ENCODE results near the gene MDH2. TPM values are rescaled to one million over a fixed set of nuclear protein-coding genes. Genes with fewer than 3 reads are reported as not detected.
"Not testable (repeated sequence)": the region's sequence is repeated elsewhere in the genome, so short reads cannot be mapped to it uniquely, and the experiment has no call there.

The MDH2 gene
- total RNA-seq, 4 donors from 2014 or later = 70.8 to 119 (median 95.2) TPM

DNA sequence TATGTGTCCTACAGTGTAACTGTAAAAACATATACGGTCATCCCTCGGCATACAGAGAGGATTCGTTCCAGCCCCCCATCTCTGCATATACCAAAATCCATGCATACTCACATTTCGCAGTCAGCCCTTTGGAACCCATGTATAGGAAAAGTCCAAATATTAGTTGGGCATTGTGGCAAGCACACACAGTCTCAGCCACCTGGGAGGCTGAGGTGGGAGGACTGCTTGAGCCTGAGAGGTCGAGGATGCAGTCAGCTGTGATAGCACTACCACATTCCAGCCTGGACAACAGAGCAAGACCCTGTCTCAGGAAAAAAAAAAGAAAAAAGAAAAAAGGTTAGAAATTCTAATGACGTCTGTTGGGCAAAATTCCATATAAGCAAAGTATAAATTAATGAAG lies 29.1 kb downstream of the MDH2 start:
- no peak overlapping the region for H3K4me3 ChIP-seq (replicated peaks in 1 of 3)
- H3K27me3 ChIP-seq = no peaks in the 10 kb centered on the region
- H3K4me1 ChIP-seq = peaks cover 0 to 2% of the 10 kb centered on the region in 2 donors
- no peaks in the 10 kb centered on the region for H3K36me3 ChIP-seq
- no peaks in the 10 kb centered on the region for H3K9me3 ChIP-seq
- WGBS, 2 donors = 95% methylated on average over 6 of the region's 6 CpGs
- TF ChIP-seq, protein P1, sequence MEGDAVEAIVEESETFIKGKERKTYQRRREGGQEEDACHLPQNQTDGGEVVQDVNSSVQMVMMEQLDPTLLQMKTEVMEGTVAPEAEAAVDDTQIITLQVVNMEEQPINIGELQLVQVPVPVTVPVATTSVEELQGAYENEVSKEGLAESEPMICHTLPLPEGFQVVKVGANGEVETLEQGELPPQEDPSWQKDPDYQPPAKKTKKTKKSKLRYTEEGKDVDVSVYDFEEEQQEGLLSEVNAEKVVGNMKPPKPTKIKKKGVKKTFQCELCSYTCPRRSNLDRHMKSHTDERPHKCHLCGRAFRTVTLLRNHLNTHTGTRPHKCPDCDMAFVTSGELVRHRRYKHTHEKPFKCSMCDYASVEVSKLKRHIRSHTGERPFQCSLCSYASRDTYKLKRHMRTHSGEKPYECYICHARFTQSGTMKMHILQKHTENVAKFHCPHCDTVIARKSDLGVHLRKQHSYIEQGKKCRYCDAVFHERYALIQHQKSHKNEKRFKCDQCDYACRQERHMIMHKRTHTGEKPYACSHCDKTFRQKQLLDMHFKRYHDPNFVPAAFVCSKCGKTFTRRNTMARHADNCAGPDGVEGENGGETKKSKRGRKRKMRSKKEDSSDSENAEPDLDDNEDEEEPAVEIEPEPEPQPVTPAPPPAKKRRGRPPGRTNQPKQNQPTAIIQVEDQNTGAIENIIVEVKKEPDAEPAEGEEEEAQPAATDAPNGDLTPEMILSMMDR (IDR thresholded peaks at IDR 0.05) = no peak
- TF ChIP-seq POLR2A (IDR thresholded peaks at IDR 0.05) = no peak
- H3K27ac ChIP-seq = no peak overlapping the region
- DNase-seq = no peak
- intact Hi-C loops (cut with DNase I) = no loop called here

GRCh38 chr7:76077435-76077834 lies 29.5 kb downstream of the MDH2 start:
- intact Hi-C loops (cut with DNase I) = no loop called here
- TF ChIP-seq, protein P1 (IDR thresholded peaks at IDR 0.05) = no peak
- no peak for TF ChIP-seq POLR2A (IDR thresholded peaks at IDR 0.05)
- no peak overlapping the region for H3K27ac ChIP-seq
- peaks cover 0 to 4% of the 10 kb centered on the region in 2 donors for H3K4me1 ChIP-seq
- no peak overlapping the region for H3K4me3 ChIP-seq (replicated peaks in 1 of 3)
- no peak for DNase-seq
- no peaks in the 10 kb centered on the region for H3K36me3 ChIP-seq
- no peaks in the 10 kb centered on the region for H3K27me3 ChIP-seq
- no peaks in the 10 kb centered on the region for H3K9me3 ChIP-seq
- 74 to 82% methylated on average over 3 of the region's 3 CpGs for WGBS, 2 donors

DNA sequence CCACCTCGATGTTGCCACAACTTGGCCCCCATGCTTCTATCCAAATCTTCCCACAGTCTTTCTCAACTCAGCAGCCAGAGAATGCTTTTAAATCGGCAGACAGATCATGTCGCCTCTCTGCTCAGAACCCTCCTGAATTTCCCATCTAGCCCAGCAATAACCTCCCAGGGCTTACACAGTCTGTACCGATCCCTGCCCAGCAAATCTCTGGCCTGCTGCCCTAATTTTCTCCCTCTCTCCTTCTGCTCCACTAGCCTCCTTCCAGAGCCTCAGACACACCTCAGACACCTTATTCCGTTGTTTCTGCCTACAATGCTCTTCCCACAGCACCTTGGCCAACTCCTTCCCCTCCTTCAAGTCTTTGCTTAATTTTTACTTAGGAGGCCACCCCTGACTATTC lies 32.3 kb downstream of the MDH2 start:
- WGBS, 2 donors = 85 to 90% methylated on average over 5 of the region's 5 CpGs
- TF ChIP-seq, protein P1 (IDR thresholded peaks at IDR 0.05) = no peak
- TF ChIP-seq POLR2A (IDR thresholded peaks at IDR 0.05) = no peak
- no peak for DNase-seq
- Histone ChIP-seq H3K9me3 (no peaks in the 10 kb centered on the region), H3K27me3 (no peaks in the 10 kb centered on the region), H3K36me3 (no peaks in the 10 kb centered on the region), H3K4me3 (replicated peaks in 1 of 3) (no peak overlapping the region), H3K27ac (no peak overlapping the region), H3K4me1 (peaks cover 0 to 4% of the 10 kb centered on the region in 2 donors)
- intact Hi-C loops (cut with DNase I) = no loop called here

DNA sequence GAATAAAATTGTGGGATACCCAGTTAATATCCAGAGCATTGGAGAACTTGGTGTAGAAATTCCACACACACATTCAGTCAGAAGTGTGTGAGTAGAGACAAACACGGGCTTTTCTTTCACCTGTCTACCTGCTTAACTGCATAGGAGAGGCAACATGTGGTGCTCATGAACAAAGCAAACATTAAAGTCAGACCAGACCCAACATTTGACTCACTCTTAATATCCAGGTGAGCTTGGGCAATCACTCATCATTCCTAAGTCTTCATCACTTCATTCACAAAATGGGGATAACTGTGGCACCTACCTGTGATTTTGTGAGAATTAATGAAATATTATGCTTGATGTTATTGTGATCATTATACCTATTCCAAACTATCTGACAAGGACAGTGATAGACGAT lies 36.2 kb downstream of the MDH2 start:
- H3K27ac ChIP-seq; H3K27me3 ChIP-seq; H3K4me1 ChIP-seq; intact Hi-C loops (cut with DNase I); DNase-seq; H3K36me3 ChIP-seq; H3K9me3 ChIP-seq; H3K4me3 ChIP-seq (replicated peaks in 1 of 3): not testable (repeated sequence)
- WGBS, 2 donors = 82 to 91% methylated on average over 2 of the region's 2 CpGs

DNA sequence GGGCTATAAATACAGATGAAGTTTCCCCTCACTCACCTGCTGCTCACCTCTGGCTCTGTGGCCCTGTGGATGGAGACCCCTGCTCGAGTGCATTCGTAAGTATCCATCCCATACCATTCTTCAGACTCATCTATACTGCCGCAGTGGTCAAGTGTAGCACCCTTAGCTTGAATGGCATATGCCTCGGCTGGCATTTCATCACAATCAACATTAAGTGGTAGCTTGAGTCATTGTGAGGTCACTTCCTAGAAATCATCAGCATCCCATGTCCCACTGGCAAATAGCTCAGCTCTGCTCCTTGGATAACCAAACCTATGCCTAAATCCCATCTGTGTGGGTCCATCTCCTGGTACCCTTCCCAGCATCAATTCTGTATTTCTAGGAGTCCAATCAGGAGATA lies 38.2 kb downstream of the MDH2 start:
- Histone ChIP-seq H3K9me3 (no peaks in the 10 kb centered on the region), H3K4me1 (peaks cover 0 to 4% of the 10 kb centered on the region in 2 donors), H3K4me3 (replicated peaks in 1 of 3) (no peak overlapping the region), H3K36me3 (no peaks in the 10 kb centered on the region), H3K27ac (no peak overlapping the region), H3K27me3 (no peaks in the 10 kb centered on the region)
- DNase-seq = no peak
- intact Hi-C loops (cut with DNase I) = no loop called here
- 89 to 97% methylated on average over 4 of the region's 4 CpGs for WGBS, 2 donors
- TF ChIP-seq, protein P1 (IDR thresholded peaks at IDR 0.05) = no peak
- no peak for TF ChIP-seq POLR2A (IDR thresholded peaks at IDR 0.05)

DNA sequence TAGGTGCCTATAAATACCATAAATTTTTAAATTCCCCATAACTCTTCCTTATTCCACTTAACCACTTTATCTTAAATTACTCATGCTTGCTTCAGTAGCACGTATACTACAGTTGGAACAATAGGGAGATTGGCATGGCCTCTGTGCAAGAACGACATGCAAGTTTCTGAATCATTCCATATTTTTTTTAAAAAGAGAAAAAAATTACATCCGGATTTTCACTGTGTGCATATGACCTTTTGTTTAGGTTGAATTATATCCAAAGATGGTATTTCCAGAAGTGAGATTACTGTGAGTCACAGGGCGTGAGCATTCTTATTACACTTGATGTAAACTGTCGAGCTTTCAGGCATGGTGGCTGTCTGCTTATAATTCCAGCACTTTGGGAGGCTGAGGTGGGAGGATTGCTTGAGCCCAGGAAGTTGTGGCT lies 39.5 kb downstream of the MDH2 start:
- H3K9me3 ChIP-seq; H3K27ac ChIP-seq; H3K4me1 ChIP-seq; intact Hi-C loops (cut with DNase I); DNase-seq; H3K27me3 ChIP-seq; H3K4me3 ChIP-seq (replicated peaks in 1 of 3); H3K36me3 ChIP-seq: not testable (repeated sequence)
- WGBS, 2 donors = 63 to 73% methylated on average over 5 of the region's 5 CpGs
